OCI-LY7 (cell line): ENCODE measurements around the gene DHX38.

Source experiments
- EZH2phosphoT487 ChIP-seq: fragments of 200-600 bp; sonication (generic); IDR thresholded peaks from 2 replicates; pipeline ENCODE4 v1.6.1; 2018; ENCODE audit warnings: low read depth, borderline replicate concordance, mild to moderate bottlenecking, mixed run types, antibody characterized with exemption, low read length, moderate library complexity, mixed read lengths
- TF ChIP-seq, protein P1 (sequence below): fragments of 200-600 bp; sonication (generic); conservative IDR thresholded peaks from 2 replicates; pipeline ENCODE4 v1.5.1; 2014; ENCODE audit warnings: mild to moderate bottlenecking, antibody characterized with exemption, low read length, moderate library complexity, mixed read lengths

DNA sequence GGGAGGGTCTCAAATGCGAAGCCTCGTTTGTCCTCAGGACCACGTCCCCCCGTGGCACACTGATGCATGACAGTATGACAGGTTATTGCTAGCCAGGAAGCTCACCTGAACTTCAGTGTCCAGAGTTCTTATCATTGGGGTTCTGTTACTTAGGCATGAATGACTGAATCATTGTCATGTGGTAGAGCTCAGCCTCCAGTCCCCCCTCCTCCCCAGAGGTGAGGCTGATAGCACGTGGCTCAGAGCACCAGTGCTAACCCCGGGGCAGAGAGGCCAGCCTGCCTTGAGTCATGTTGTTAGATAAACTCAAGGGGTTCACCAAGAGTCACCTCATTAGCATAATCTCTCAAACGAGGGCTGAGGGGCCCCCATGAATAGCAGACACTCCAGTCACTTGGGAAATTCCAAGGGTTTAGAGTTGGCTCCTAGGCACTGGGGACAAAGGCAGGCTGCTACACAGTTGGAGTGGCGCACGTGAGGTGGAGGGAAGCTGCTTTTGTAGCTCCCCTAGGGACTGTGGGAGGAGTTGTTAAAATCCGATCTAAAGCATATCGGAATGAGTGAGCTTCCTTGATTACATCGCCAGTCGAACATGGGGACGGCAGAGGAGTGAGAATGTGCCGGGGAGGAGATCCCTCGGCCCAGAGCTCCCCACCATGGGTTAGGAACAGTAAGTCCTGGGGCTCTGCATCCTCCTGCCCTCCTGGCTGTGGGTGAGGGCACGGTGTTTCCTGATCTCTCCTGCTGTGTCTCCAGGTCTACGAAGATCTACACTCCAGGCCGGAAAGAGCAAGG is 18.2 kb downstream of the DHX38 start:
- TF ChIP-seq, protein P1, sequence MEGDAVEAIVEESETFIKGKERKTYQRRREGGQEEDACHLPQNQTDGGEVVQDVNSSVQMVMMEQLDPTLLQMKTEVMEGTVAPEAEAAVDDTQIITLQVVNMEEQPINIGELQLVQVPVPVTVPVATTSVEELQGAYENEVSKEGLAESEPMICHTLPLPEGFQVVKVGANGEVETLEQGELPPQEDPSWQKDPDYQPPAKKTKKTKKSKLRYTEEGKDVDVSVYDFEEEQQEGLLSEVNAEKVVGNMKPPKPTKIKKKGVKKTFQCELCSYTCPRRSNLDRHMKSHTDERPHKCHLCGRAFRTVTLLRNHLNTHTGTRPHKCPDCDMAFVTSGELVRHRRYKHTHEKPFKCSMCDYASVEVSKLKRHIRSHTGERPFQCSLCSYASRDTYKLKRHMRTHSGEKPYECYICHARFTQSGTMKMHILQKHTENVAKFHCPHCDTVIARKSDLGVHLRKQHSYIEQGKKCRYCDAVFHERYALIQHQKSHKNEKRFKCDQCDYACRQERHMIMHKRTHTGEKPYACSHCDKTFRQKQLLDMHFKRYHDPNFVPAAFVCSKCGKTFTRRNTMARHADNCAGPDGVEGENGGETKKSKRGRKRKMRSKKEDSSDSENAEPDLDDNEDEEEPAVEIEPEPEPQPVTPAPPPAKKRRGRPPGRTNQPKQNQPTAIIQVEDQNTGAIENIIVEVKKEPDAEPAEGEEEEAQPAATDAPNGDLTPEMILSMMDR: no peak
- no peak for TF ChIP-seq EZH2phosphoT487
